C4-2B (cell line): Measurements from ENCODE around the gene FRS3.

Experiments used
- H3K27ac ChIP-seq: fragments of 450-650 bp; 2 replicates; pipeline ENCODE4 v1.5.1; 2017
- ZFX ChIP-seq: fragments of 450-650 bp; IDR thresholded peaks from 2 replicates; pipeline ENCODE4 v1.6.1; 2017
- TF ChIP-seq, protein P1 (sequence below): fragments of 450-650 bp; conservative IDR thresholded peaks from 2 replicates; pipeline ENCODE4 v1.5.1; 2017; ENCODE audit warnings: mild to moderate bottlenecking

Gene FRS3

DNA sequence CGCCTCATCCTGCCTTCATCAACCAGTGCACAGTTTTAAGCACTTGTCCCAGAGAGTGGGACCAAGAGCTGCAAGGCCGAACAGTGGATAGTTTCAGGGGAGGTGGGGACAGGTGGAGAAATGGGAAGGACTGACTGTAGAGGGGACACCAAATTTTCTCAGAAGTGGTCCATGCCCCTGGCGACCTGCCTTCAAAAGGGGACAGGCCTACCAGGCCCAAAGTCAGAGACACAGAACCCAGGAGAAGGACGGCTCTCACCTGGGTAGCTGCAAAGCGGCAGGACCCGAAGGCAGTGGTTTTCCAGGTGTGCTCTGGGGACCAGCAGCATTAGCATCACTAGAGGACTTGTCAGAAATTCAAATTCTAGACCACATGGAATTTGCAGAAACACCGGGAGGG lies 50.1 kb downstream of the FRS3 start:
- H3K27ac ChIP-seq, result no peak overlapping the region
- TF ChIP-seq ZFX, result no peak
- TF ChIP-seq, protein P1, sequence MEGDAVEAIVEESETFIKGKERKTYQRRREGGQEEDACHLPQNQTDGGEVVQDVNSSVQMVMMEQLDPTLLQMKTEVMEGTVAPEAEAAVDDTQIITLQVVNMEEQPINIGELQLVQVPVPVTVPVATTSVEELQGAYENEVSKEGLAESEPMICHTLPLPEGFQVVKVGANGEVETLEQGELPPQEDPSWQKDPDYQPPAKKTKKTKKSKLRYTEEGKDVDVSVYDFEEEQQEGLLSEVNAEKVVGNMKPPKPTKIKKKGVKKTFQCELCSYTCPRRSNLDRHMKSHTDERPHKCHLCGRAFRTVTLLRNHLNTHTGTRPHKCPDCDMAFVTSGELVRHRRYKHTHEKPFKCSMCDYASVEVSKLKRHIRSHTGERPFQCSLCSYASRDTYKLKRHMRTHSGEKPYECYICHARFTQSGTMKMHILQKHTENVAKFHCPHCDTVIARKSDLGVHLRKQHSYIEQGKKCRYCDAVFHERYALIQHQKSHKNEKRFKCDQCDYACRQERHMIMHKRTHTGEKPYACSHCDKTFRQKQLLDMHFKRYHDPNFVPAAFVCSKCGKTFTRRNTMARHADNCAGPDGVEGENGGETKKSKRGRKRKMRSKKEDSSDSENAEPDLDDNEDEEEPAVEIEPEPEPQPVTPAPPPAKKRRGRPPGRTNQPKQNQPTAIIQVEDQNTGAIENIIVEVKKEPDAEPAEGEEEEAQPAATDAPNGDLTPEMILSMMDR, result no peak

DNA sequence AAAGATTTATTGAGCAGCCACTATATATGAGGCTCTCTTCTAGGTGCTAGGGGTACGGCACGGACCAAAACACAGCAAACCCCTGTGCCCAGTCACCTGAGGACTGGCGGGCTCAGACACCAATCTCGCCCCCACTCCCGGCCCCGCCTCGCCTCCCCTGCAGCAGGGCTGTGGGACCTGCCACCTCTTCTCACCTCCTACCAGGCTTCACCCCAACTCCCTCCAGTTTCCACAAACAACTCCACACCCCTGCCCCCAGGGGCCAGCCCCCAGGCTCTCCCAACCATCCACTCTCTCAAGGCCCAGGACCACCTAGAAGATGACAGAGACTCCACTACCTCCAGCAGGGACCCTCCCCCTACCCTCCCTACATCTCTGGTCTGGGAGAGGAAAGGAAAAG lies 50.7 kb downstream of the FRS3 start:
- H3K27ac ChIP-seq, result peak overlapping the region; percentile 17; the same call in 1 of the 2 replicates

DNA sequence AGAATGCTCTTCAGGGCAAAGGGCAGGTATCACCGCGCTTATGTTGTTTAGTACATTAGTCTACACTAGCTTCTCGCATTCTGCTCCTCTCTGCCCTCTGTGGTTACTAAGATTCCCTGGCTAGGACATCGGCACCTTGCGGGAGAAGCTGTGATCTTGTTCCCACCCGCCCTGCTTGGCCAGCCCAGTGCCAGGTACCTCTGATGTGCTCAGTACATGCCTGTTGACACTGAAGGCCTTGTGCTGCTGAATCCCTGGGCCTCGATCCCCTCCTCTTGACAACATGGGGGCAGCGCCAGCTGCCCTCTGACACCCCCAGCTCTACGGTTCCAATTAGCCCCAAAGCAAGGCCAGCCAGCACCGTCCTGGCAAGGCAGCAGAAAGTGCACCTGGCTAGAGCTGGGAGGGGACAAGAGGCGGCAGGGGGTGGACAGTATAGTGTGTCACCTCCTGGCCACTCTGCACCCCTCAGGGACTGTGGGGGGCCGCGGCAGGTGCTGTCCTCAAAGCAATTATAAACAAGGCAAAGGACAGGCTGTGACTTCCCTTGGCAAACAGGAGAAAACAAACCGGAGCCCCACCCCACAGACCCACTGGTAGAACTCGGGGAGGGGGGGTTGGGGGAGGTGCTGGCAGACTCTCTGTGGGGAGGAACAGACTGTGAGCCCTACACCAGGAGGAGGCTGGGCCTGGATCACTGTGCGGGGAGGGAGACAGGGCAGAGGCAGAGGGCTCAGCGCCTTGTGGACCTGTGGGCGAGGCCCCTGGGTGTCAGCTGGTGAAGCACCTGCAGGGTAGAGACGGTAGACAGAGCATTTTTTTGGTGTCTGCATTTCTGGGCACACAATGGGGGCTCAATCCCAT lies 51.4 kb downstream of the FRS3 start:
- TF ChIP-seq, protein P1, result no peak
- no peak for TF ChIP-seq ZFX
- H3K27ac ChIP-seq, result peak overlapping the region; percentile 17; the same call in 1 of the 2 replicates

More for the DNA sequence above, 50.7 kb downstream of the FRS3 start:
- TF ChIP-seq, protein P1, result no peak
- TF ChIP-seq ZFX, result no peak

DNA sequence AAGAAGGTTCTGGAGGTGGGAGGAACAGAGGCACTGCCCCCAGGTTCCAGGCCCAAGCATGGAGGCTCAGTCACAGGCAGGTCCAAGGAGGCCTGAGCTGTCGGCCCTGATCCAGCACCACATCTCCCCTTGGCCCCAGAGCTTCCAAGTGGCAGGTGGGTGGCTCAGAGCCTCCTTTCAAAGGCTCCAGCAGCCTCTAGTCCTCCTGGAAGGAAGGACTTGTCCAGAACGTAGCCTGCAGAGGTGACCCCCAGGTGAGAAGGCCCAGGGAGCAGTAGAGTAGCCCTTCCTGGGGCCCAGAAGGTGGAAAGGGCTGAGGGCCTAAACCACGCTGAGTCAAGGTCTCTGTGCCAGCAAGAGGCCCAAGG lies 52.0 kb downstream of the FRS3 start:
- H3K27ac ChIP-seq, result peak overlapping the region; percentile 17; the same call in 1 of the 2 replicates

DNA sequence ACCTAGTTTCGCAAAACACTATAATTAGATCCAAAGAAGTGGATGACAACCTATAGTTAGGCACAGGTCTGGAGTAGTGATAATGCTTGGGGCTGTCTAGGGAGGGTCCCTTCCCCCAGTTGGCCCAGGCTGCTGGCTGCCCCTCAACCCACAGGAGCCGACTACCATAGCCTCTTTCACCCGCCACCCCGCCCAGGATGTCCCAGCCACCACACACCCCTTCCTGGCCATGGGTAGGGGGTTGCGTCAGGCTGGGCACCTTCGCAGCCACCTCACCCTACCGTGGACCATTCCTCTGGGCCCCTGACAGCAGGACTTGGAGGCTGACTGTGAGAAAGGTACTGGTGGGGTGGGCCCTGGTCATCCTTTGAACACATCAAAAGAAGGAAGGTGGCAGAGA lies 52.8 kb downstream of the FRS3 start:
- no peak overlapping the region for H3K27ac ChIP-seq
- no peak for TF ChIP-seq ZFX
- TF ChIP-seq, protein P1, result no peak

More for the DNA sequence above, 52.0 kb downstream of the FRS3 start:
- TF ChIP-seq, protein P1, result no peak
- no peak for TF ChIP-seq ZFX

DNA sequence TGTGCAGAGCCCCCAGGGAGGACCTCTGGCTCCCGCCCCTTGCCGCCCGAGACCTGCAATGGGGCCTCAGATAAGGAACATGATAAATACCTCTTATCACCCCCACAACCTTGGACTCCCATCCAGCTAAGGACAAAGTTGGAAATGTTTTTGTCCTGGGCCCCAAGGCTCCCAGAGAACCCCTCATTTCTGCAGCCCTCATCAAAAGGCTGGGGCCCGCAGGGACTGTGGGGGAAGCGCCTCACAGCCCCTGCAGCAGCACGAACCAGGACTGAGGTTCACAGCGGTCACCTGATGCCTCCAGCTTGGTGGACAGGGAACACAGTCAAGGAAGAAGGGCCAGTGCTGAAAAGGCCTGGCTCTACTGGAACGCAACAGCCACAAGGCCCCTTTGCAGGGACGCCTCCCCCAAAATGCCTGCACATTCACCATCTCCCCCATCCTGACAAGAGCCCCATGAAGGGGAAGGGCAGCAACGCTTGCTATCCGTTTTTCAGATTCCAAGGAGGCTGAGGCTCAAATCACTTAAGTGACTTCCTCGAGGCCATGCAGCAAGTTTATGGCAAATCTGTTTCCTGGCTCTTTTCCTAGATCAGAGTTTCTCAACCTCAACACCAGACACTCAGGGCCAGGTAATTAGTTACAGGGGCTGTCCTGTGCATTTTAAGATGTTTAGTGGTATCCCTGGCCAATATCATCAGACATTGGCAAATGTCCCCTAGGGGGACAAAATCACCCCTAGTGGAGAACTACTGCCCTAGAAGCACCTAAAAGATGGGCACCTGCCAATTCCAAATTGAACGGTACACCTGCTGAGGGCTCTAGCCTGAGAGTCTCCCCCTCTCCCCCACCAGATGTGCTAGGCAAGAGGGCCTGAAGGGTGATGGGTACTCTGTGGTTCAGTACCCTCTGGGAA lies 54.9 kb downstream of the FRS3 start:
- H3K27ac ChIP-seq, result 0 out of 2 replicates have a peak overlapping the region, but pooled peaks have one; percentile 2
- TF ChIP-seq, protein P1, result no peak
- TF ChIP-seq ZFX, result no peak

DNA sequence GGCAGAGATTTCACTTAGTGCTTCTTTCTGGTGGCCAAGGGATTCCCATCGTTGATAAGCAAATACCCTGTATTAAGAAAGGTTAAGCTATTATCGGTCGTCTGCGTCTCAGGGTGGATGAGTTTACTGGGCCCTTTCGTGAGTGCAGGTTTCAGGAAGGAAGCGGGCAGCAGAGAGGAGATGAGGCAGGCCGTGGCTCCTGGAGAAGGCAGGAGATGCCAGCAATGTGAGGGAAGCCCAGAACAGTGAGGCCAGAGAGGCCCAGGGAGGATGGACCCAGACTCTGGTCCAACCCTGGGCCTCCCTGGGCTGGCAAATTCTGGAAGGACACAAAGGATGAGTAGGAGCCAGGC lies 55.5 kb downstream of the FRS3 start:
- no peak overlapping the region for H3K27ac ChIP-seq
- TF ChIP-seq ZFX, result no peak
- TF ChIP-seq, protein P1, result no peak
